ENCODE results near the gene MAU2.
A peak's percentile ranks its signal among the peaks of the same experiment; 100 is the strongest.

- TF ChIP-seq CTCF (IDR thresholded peaks at IDR 0.05) (peak; percentile 94), EZH2 (IDR thresholded peaks at IDR 0.05) (no peak), EZH2phosphoT487 (IDR thresholded peaks at IDR 0.05) (no peak)
Observed at GRCh38 chr19:19342086-19343015, 21.7 kb downstream of the MAU2 start.

All from neural progenitor cell (in vitro differentiated cells).